Kidney tubule cell (primary cell): ENCODE results near the gene ADGRF3.
"Not testable (repeated sequence)": the region's sequence is repeated elsewhere in the genome, so short reads cannot be mapped to it uniquely, and the experiment has no call there.

Experiments used
- DNase-seq: peaks from one replicate; pipeline ENCODE4 v3.0.0-alpha.2; 2018; ENCODE audit warnings: low spot score

ADGRF3 gene

DNA sequence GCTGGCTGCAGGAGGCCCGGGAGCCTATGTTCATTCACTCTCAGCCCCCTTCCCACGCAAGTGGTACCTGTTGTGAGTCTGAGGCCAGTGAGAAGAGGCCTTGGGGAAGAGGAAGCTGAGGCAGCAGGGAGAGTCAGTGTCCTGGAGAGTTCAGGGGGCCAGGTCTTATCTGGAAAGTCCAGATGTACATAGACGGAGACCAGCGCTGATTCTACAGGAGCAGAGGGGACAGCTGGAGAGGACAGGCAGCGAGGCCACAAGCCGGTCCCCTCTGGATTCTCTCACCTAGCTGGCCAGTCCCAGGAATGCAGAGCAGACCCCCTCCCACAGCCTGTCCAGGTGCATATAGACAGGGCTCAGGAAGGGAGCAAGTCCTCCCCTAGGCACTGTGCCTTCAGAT lies 29.7 kb downstream of the ADGRF3 start:
- DNase-seq, result no peak

DNA sequence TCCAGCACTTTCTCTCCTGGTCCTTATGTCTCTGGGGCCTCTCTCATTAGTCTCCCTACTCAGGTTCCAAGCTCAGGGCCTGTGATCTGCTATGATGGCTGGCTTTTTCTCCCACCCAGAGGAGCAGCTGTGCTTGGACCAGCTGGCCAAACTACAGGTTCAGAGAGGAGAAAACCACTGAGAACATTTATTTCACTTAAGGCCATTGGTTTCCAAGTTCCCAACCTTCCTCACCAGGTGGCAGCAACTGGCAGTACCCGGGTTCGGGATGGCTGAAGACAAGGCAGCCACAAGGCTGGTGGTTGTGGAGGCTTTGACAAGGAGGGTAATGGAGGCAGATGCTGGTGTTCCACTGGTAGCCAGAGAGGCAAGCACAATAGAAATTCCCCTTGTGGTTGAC lies 30.5 kb downstream of the ADGRF3 start:
- peak; percentile 26 for DNase-seq

DNA sequence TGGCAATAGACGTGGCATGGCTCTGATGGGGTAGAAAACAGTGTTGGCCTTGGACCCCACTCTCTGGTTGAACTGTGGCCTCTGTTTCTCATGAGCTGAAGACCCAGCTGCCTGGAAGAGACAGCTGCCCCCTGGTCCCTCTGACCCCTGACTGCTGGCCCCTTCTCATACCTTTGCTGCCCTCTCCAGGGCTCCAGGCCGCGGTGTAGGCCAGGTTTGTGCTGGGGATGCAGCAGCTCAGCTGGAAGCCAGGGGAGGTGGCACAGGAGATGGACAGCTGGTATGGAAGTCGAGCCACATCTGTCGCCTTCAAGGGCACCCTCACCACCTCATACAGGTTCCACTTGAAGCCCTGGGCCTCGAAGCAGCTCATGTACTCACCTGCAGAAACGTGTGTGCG lies 32.3 kb downstream of the ADGRF3 start:
- DNase-seq, result no peak

DNA sequence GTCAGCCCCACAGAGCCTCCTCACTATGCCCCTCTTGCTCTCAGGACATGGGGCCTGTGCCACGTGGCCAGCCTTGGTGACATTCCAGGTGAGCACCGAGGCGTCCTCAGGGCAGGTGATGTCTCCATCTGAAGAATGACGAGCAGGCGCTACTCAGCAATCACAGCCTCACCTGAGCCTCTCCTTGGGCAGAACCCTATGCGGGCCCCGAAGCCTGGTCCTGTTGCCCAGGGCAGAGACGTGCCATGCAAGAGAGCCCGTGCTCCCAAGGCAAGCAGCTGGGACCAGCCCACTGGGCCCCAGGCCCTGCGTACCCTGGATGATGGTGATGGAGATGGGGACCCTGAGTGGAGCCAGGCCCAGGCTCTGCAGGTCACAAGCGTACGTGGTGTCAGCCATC lies 33.1 kb downstream of the ADGRF3 start:
- no peak for DNase-seq

DNA sequence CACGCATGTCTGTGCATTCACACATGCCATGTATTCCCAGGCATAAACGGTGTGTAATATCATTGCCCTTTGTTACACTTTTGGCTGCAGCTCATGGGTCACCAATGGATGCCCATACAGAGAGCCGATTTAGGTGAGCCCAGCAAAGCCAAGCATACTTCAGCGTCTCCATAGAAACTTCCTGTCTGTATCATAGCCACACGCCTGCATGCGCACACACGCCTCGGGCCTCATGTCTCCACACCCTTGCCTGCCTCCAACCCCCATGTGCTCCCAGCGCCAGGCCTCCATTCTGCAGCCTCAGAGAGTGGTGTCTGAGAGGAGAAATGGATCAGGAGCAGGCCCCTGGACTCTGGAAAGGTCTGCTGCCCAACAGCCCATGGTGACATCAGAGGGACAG lies 34.1 kb downstream of the ADGRF3 start:
- no peak for DNase-seq

DNA sequence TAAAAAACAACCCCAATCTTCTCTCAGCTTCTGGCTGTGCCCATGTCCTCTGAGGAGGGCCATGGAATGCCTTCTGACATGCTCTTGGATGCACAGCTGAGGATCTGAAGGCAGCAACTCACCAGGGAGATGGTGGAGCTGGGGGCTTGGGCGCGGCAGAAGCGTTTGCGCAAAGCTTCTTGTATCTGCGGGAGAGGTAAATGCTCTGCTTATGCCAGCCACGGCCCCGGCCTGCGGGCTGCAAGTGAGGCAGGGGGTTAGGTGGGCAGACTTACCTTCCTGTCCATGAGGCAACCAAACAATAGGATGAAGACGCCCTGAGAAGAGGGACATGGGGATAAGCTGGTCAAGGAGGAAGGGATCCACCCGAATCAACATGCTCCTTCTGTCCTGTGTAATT lies 36.7 kb downstream of the ADGRF3 start:
- no peak for DNase-seq

DNA sequence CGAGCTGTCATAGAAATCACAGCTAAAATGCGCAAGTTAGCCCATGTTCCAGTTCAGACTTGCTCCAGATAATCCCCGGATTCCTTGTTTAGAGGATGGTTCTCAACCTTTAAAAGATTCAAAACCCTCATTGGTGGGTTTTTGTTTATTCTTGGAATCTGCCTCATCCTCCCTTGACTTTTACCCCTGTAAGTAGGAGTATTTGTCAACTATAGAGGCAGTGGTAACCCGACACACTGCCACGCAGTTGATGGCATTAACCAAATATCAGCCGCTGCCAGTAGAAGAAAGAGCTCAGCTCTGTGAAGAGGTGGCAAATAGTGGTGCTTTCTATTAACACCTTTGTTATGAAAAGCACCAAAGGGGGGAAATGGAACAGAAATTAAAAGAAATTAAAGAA lies 41.0 kb downstream of the ADGRF3 start:
- DNase-seq, result no peak

DNA sequence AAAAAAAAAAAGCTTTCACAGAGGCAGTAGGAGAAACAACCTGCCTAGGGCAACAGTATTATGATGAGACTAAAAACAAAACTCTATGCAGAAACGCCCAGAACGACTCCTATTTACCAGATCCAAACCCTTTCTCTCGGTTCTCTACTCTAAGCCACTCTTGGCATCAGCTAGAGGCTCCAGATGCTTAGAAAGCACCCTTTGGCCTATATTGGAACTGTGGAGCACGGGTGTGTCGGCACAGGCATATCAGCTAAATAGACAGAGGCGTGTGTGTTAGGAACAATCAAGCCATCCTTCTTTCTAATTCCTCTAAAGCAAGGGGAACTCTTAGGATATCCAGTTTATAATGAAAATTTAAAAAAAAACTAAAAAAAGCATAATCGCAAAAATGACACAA lies 41.5 kb downstream of the ADGRF3 start:
- not testable (repeated sequence) for DNase-seq

DNA sequence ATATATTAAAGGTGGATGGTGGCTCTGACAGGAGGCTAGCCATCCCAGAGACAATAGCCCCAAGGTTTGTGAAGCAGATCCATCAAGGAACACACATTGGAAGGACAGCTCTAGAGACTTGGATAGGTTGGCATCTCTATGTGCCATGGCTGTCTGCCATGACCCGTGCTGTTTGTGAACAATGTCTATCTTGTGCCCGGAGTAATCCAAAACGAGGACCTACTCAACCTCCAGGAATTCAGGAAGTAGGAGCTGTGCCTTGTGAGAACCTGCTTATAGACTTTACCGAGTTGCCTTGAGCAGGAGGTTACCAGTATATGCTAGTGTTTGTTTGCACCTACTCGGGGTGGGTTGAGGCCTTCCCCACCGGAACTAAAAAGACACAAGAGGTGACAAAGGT lies 43.7 kb downstream of the ADGRF3 start:
- DNase-seq, result peak; percentile 56

DNA sequence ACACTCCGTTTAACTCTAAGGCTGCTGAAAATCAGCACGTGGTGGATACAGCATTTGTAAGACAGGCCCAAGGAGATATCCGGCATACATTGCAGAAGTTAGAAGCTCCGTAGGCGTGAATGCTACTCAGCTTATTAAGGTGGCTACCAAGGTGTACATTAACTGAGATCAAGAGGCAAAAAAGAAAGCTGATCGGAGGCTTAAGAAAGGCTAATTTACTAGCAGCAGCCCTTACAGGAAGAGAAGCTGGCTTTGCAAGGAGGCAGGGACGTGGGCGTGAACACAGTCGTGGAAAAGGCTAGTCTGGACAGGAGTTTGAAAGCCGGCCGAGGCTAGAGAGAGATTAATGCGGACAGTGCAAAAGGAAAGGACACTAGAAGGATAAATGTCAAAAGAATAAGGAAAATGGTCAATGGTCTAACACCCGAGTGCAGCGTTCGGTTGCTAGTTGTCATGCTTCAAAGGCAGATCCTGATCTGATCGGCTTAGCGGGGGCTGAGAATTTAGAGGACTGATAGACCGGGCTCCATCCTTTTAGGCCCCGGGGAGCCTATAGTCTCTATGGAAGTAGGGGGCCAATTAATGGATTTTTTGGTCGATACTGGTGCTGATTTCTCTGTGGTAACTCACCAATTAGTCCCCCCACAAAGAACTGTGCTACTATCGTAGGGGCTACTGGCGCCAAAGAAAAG lies 46.2 kb downstream of the ADGRF3 start:
- DNase-seq, result peak; percentile 51

DNA sequence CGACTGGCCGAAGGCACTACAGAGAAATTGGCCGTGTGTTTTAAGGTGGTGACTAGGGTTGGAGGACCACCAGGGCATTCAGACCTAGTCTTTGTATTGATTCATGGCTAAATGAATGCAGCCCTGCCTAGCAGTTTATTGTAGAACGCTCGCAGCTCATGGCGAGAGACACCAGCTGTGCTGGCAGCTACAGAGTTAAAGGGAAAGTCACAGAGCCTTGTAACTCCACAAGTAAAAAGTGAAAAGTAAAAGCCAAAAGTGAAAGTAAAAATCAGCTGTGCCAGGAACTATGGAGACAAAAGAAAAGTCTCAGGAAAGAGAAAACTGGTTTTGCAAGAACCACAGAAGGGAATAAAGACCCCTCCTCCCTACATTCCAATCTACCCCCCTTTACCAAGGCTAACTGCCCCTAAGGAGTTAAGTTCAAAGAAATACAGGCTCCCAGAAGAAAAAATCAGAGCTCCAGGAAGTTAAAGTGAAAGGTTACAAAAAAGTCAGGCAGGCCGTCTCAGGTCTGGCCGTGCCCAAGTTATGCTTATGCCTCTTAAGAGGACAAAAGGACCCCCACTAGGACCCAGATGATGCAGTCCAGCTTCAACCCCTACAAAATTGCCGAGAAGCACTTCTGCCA lies 47.0 kb downstream of the ADGRF3 start:
- DNase-seq, result peak; percentile 79

DNA sequence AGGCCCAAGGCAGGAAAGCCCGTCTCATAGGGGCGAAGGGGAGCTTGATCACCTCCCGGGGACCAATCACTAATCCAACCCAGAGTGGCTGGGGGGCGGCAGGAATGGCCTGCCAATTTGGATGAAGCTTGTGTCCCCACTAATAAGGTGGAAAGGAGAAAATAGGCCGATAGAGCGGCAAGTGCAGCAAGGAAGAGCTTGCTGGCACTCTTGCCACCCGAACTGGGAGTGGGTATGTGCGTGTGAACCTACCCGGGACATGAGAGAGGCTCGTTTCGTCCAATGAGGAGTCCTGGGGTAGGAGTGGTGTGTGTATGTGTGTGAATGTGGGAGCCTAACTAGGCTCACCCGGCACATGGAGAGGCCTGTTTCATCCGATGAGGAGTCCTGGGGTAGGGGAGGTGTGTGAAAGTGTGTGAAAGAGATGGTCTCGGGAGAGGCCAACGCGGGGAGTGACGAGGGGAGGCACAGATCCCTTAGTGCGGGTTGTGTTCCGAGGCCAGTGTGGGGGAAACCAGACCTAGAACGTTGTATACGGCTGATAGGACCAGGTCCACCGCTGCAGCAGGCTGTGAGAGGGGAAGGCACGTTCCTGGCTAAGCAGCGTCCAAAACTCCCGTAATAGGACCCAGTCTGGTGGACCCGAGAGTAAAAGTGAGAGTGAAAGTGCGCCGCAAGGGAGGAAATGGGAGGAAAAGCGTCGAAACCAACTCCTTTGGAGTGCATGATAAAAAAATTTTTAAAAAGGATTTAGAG lies 47.8 kb downstream of the ADGRF3 start:
- peak; percentile 66 for DNase-seq

DNA sequence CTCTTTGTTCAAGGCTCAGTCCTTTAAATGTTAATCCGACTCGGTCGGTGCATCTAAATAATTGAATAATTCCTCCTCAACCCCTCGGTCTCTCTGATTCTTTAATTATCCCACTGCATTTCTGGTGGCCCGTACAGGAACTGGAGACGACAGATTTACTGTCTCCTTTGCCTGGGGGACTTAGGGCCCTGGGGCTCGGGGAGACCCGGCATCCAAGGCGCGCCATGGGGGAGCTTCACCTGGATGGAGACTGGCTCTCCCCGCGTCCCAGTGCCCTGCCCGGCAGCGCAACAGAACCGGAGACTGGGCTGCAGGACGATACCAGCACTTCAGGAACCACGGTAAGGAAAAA lies 48.3 kb downstream of the ADGRF3 start:
- no peak for DNase-seq

DNA sequence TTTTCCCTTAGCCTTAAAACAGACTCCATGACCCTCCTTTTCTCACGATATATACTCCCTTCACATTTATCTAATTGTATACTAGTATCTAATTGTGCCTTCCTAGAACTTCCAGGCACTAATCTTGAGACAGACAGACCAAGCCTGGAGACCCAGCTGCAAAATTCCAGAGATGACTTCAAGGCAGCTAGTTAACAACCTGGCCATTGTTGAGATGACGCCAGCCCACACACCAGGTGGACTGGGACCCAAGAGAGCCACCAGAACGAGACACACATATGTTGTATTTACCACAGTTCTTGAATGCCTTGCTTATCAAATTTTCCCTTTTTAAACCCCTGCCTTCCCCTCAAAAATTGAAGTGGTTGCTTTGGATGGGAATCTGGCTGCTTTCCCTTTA lies 49.5 kb downstream of the ADGRF3 start:
- no peak for DNase-seq

DNA sequence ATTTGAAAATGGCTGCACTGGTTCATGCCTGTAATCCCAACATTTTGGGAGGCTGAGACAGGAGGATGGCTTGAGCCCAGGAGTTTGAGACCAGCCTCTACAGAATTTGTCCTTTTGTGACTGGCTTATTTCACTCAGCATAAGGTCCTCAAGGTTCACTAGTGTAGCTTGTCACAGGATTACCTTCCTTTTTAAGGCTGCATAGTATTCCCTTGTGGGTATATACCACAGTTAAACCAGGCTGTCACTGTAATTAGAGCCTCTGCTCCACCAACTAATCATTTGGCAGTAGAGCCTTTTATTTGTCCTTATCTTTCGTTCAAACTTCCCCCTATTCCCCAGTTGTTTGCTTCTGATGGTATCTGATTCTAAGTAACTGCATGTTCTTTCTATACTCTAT lies 51.1 kb downstream of the ADGRF3 start:
- no peak for DNase-seq

DNA sequence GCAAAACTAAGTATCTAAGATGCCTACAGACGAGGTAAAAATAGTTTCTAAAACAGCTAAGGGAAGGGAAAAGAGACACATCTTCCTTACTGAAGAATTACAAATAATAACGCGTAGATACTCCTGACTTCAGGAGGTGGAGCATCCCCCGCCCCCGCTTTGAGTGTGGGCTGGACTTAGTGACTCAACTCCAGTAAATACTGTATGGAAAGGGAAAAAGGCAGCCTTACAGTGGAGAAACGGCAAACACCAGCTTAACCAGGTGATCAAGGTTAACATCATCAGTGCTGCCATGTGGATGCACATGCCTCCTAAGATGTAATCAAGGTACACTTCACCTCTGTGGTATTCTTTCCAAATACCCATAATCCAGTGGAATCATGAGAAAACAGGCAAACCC lies 53.9 kb downstream of the ADGRF3 start:
- peak; percentile 17 for DNase-seq

DNA sequence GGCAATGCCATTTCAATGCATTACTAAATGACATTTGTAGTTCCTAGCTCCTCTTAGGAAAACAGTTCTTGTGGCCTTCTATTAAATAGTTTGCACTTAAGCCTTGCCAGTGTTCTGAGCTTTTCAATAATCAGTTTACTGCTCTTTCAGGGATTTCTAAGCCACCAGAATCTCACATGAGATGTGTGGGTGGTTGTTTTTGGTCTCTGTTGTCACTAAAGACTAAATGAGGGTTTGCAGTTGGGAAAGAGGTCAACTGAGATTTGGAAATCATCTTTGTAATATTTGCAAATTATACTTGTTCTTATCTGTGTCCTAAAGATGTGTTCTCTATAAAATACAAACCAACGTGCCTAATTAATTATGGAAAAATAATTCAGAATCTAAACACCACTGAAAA lies 56.6 kb downstream of the ADGRF3 start:
- no peak for DNase-seq

DNA sequence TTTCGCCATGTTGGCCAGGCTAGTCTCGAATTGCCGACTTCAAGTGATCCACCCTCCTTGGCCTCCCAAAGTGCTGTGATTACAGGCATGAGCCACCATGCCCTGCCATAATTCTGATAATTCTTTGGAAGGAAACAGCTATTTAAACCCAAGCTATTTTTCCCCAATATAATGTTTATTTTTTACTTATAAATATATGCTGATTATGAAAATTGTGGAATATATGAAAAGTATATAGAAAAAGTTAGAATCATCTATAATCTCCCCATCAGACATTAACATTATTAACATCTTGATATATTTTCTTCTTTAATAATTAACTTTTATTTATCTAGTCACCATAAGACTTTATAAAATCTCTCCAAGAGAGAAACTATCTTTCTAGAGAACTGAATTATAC lies 60.7 kb downstream of the ADGRF3 start:
- DNase-seq, result no peak

DNA sequence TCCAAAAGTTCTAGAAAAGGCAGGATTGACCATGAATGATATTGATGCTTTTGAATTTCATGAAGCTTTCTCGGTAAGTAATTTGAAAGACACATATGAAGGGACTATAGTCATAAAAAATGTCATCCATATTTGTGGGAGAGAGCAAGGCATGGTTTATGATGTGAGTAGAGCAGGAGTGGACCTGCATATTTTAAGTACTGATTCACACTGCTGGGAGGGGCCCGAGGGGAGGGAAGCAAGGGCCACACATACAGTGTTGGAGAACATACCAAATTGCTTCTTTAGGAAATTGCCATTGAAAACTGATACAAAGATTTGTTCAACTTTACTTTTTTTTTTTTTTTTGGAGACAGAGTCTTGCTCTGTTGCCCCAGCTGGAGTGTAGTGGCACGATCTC lies 62.5 kb downstream of the ADGRF3 start:
- DNase-seq, result peak; percentile 47

DNA sequence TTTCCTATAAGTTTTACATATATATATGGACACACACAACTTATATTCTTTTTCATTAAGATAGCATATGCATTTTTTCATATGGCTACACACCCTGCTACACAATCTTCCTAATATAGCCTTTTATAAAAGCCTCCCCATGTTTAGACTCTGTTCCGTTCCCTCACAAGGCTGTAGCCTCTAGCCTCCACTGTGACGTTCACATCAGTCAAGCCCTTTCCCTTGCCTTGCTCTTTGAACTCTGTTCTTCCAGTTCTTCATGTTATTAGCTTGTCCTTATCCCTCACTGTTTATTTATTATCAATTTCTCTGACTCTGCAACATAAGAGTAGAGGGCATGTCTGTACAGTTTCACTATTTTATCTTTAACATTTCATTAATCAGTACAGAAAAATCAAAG lies 63.0 kb downstream of the ADGRF3 start:
- DNase-seq, result no peak

DNA sequence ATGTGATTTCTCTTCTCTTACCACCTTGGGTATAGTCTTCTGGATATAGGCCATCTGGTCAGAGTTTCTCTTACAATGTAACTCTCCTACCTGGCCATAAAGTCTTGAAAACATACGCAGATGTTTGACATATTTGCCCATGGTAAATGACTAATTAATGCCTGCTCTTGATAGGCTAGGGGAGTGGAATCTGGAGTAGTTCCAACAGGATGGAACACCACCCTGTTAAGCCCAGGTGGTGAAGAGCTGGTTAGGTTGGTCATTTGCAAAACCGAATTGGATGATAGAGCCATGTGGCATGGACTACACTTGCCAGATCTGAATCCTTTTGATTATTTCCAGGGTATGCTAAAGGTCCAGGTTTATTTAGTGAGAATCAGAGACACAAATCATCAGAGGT lies 65.4 kb downstream of the ADGRF3 start:
- no peak for DNase-seq

DNA sequence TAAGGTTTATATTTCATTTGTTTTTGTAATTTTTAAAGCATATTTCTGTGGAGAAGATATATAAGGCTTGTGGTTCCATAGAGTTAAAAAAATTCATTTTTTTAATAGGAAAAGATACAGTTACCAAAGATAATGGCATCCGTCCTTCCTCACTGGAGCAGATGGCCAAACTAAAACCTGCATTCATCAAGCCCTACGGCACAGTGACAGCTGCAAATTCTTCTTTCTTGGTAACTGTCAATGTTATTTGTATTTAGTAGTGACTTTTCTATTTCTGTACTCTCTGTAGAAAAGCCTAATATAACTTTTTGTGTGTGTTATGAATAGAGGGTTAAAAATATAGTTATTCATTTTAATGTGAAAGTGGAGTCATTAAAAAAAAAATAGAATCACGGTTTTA lies 66.7 kb downstream of the ADGRF3 start:
- no peak for DNase-seq

DNA sequence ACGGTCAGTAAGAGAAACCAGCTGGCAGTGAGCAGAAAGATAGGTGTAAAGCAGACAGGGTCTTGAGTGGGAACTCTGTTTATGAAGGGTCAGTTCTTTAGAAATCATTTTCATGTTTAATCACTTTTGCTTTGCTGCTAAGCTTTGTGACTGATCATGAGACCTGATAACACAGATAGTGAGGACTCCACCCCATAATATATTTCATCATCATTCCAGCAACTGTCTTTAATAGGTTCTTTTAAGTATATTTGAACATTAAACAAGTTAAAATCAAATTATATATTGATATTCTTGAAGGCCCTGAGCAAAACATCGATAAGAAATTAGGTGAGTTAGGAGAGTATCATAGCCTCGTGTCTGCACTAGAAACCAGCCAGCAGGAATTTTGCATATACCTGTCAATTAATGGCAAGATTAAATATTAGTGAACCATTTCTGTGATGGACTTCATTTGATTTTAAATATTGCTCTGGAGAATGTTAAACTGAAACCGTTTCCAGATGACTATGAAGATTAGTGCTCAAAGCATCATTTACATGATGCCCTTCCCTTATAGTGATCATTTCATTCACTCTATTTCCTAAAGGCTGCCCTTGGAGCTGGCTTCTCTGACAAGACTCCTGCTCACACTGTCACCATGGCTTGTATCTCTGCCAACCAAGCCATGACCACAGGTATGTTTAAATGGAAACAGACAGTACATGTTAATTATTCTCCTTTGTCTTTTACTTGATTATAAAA lies 69.9 kb downstream of the ADGRF3 start:
- no peak for DNase-seq
